ENCODE data around the gene MATN1. TPM values are rescaled to one million over a fixed set of nuclear protein-coding genes. Genes with fewer than 3 reads are reported as not detected.

Gene MATN1
- total RNA-seq, 1 experiment from 2014 or later: 1.2 TPM

Other genes with a start within 250 kb of the MATN1 start
- gene LAPTM5, start 34.2 kb upstream of the MATN1 start, total RNA-seq (2014; rRNA removed; shearing (Covaris generic)): 0.18 TPM in 1 of 2 replicates, not detected in the other
- 23.0 and 26.6 TPM in 2 replicates for gene SDC3, start 185.2 kb upstream of the MATN1 start, total RNA-seq (2014; rRNA removed; shearing (Covaris generic))